ENCODE measurements around the gene NDST4.

NDST4 gene

GRCh38 chr4:115117651-115118050 is 4.2 kb upstream of the NDST4 start:
- no peaks in the 10 kb centered on the region for H3K9me3 ChIP-seq (ENCODE audit: insufficient read depth, low read length)
- H3K27me3 ChIP-seq (ENCODE audit: low read depth, low read length) = no peaks in the 10 kb centered on the region
- no peaks in the 10 kb centered on the region for H3K79me2 ChIP-seq (ENCODE audit: low read length)
- H3K4me2 ChIP-seq (ENCODE audit: low read length) = no peak overlapping the region
- H2AFZ ChIP-seq (ENCODE audit: low read depth, low read length) = no peak overlapping the region
- no peak overlapping the region for H3K27ac ChIP-seq (ENCODE audit: low read length)
- no peaks in the 10 kb centered on the region for H3K4me1 ChIP-seq (ENCODE audit: low read length)
- no peaks in the 10 kb centered on the region for H3K36me3 ChIP-seq (replicated peaks; ENCODE audit: low read depth, low read length)
- no peaks in the 10 kb centered on the region for H4K20me1 ChIP-seq (ENCODE audit: insufficient read depth, low read length)
- no peak overlapping the region for H3K4me3 ChIP-seq (ENCODE audit: low read length)
- no peak for TF ChIP-seq CTCF (IDR thresholded peaks at IDR 0.05; ENCODE audit: low read depth, low read length)
- TF ChIP-seq EZH2phosphoT487 (IDR thresholded peaks at IDR 0.05; ENCODE audit: low read depth) = no peak
- H3K9ac ChIP-seq (ENCODE audit: low read length) = no peak overlapping the region

GRCh38 chr4:115110191-115111181 is 2.9 kb downstream of the NDST4 start:
- Histone ChIP-seq H3K4me1 (ENCODE audit: low read length) (no peaks in the 10 kb centered on the region), H3K4me2 (ENCODE audit: low read length) (no peak overlapping the region), H3K27ac (ENCODE audit: low read length) (no peak overlapping the region), H3K9ac (ENCODE audit: low read length) (no peak overlapping the region), H2AFZ (ENCODE audit: low read depth, low read length) (no peak overlapping the region), H3K36me3 (replicated peaks; ENCODE audit: low read depth, low read length) (no peaks in the 10 kb centered on the region), H4K20me1 (ENCODE audit: insufficient read depth, low read length) (no peaks in the 10 kb centered on the region), H3K4me3 (ENCODE audit: low read length) (no peak overlapping the region), H3K27me3 (ENCODE audit: low read depth, low read length) (no peaks in the 10 kb centered on the region), H3K79me2 (ENCODE audit: low read length) (no peaks in the 10 kb centered on the region), H3K9me3 (ENCODE audit: insufficient read depth, low read length) (no peaks in the 10 kb centered on the region)
- TF ChIP-seq CTCF (IDR thresholded peaks at IDR 0.05; ENCODE audit: low read depth, low read length) = no peak
- TF ChIP-seq EZH2phosphoT487 (IDR thresholded peaks at IDR 0.05; ENCODE audit: low read depth) = no peak

GRCh38 chr4:115108850-115109249 is 4.6 kb downstream of the NDST4 start:
- H3K36me3 ChIP-seq (replicated peaks; ENCODE audit: low read depth, low read length) = no peaks in the 10 kb centered on the region
- no peaks in the 10 kb centered on the region for H3K9me3 ChIP-seq (ENCODE audit: insufficient read depth, low read length)
- no peak overlapping the region for H3K4me2 ChIP-seq (ENCODE audit: low read length)
- no peaks in the 10 kb centered on the region for H3K27me3 ChIP-seq (ENCODE audit: low read depth, low read length)
- H3K27ac ChIP-seq (ENCODE audit: low read length) = no peak overlapping the region
- no peaks in the 10 kb centered on the region for H3K4me1 ChIP-seq (ENCODE audit: low read length)
- no peak overlapping the region for H2AFZ ChIP-seq (ENCODE audit: low read depth, low read length)
- H4K20me1 ChIP-seq (ENCODE audit: insufficient read depth, low read length) = no peaks in the 10 kb centered on the region
- TF ChIP-seq CTCF (IDR thresholded peaks at IDR 0.05; ENCODE audit: low read depth, low read length) (no peak), EZH2phosphoT487 (IDR thresholded peaks at IDR 0.05; ENCODE audit: low read depth) (no peak)
- H3K9ac ChIP-seq (ENCODE audit: low read length) = no peak overlapping the region
- H3K79me2 ChIP-seq (ENCODE audit: low read length) = no peaks in the 10 kb centered on the region
- no peak overlapping the region for H3K4me3 ChIP-seq (ENCODE audit: low read length)

- TF ChIP-seq CTCF (IDR thresholded peaks at IDR 0.05; ENCODE audit: low read depth, low read length) (no peak), EZH2phosphoT487 (IDR thresholded peaks at IDR 0.05; ENCODE audit: low read depth) (no peak)
- Histone ChIP-seq H3K27ac (ENCODE audit: low read length) (no peak overlapping the region), H2AFZ (ENCODE audit: low read depth, low read length) (no peak overlapping the region), H3K9me3 (ENCODE audit: insufficient read depth, low read length) (no peaks in the 10 kb centered on the region), H3K4me3 (ENCODE audit: low read length) (no peak overlapping the region), H3K36me3 (replicated peaks; ENCODE audit: low read depth, low read length) (no peaks in the 10 kb centered on the region), H3K4me2 (ENCODE audit: low read length) (no peak overlapping the region), H3K27me3 (ENCODE audit: low read depth, low read length) (no peaks in the 10 kb centered on the region), H3K4me1 (ENCODE audit: low read length) (no peaks in the 10 kb centered on the region), H4K20me1 (ENCODE audit: insufficient read depth, low read length) (no peaks in the 10 kb centered on the region), H3K79me2 (ENCODE audit: low read length) (no peaks in the 10 kb centered on the region), H3K9ac (ENCODE audit: low read length) (no peak overlapping the region)
These were observed 6.0 kb downstream of the NDST4 start for GRCh38 chr4:115107411-115107810.
